HL-60 (cell line): Measurements from ENCODE around the gene NQO2.

ENCODE experiments used
- DNase-seq, 2 experiments: peaks; one replicate each; pipeline ENCODE4 v3.0.0-alpha.2; 2010 to 2020; ENCODE audit warnings: low read depth in 1 of 2, low spot score in 1 of 2
- H3K27ac ChIP-seq: fragments of 250-450 bp; sonication (Bioruptor Pico); replicated peaks from 2 replicates; pipeline ENCODE4 v1.5.1; 2020; ENCODE audit warnings: mild to moderate bottlenecking, moderate library complexity
- H3K27me3 ChIP-seq: fragments of 250-450 bp; sonication (Bioruptor Pico); 2 replicates; pipeline ENCODE4 v1.5.1; 2021; ENCODE audit warnings: mild to moderate bottlenecking, moderate library complexity; ENCODE audit not compliant: insufficient read depth, poor library complexity, severe bottlenecking
- H3K4me3 ChIP-seq: replicated peaks from 2 replicates; pipeline ENCODE4 v1.5.1; 2011; ENCODE audit warnings: mild to moderate bottlenecking, control low read depth, low read length; ENCODE audit not compliant: insufficient read depth
- CTCF ChIP-seq: IDR thresholded peaks from one replicate; pipeline ENCODE4 v1.5.1; 2011; ENCODE audit warnings: low read length, control low read depth, inconsistent platforms; ENCODE audit not compliant: insufficient read depth
- GABPA ChIP-seq: IDR thresholded peaks from 2 replicates; pipeline ENCODE4 v1.6.1; 2012; ENCODE audit warnings: low read depth
- POLR2AphosphoS5 ChIP-seq: IDR thresholded peaks from 2 replicates; pipeline ENCODE4 v1.6.1; 2012; ENCODE audit warnings: low read depth
- REST ChIP-seq: IDR thresholded peaks from 2 replicates; pipeline ENCODE4 v1.6.1; 2012; ENCODE audit warnings: low read depth; ENCODE audit not compliant: insufficient replicate concordance
- SPI1 ChIP-seq: IDR thresholded peaks from 2 replicates; pipeline ENCODE4 v1.6.1; 2012; ENCODE audit warnings: low read depth, mild to moderate bottlenecking, borderline replicate concordance

Gene NQO2

GRCh38 chr6:2986722-2987221 lies 12.9 kb upstream of the NQO2 start:
- H3K27me3 ChIP-seq: no peaks in the 10 kb centered on the region
- TF ChIP-seq REST (no peak), GABPA (no peak), CTCF (no peak), POLR2AphosphoS5 (no peak), SPI1 (no peak)
- no peak overlapping the region for H3K27ac ChIP-seq
- no peak for DNase-seq
- no peak overlapping the region for H3K4me3 ChIP-seq

- DNase-seq: no peak
- no peaks in the 10 kb centered on the region for H3K27me3 ChIP-seq
- H3K4me3 ChIP-seq: peak overlapping the region; percentile 94
- no peak for TF ChIP-seq REST
- no peak for TF ChIP-seq POLR2AphosphoS5
- H3K27ac ChIP-seq: peak overlapping the region; percentile 95
Measured at GRCh38 chr6:2988094-2988425, 11.6 kb upstream of the NQO2 start.

GRCh38 chr6:2988426-2989331 lies 11.0 kb upstream of the NQO2 start:
- peak; percentile 75 to 82 for DNase-seq
- TF ChIP-seq SPI1 (no peak), REST (peak; percentile 44), POLR2AphosphoS5 (peak; percentile 45; the same call in 1 of the 2 replicates), GABPA (no peak; the same call in 1 of the 2 replicates), CTCF (peak; percentile 33)

More at GRCh38 chr6:2988426-2989331, 11.0 kb upstream of the NQO2 start:
- peak overlapping the region; percentile 94 for H3K4me3 ChIP-seq
- H3K27ac ChIP-seq: peak overlapping the region; percentile 95
- no peaks in the 10 kb centered on the region for H3K27me3 ChIP-seq
